IMR-90 (cell line): ENCODE results near the gene SPPL2B. TPM values are rescaled to one million over a fixed set of nuclear protein-coding genes. Genes with fewer than 3 reads are reported as not detected.

Experiments used
- ATAC-seq: fragments of 200-7000 bp; cut with Tn5 transposase; 2 replicates; pipeline ENCODE4 v1.9.1; 2020; ENCODE audit warnings: low read depth, mild to moderate bottlenecking, moderate library complexity
- BruUV-seq: library from RNA; stranded (reverse); fragments of 400-500 nt; replicated peaks from 2 replicates; lab custom pipeline; 2021; lab: Mats Ljungman, UMichigan
- CTCF ChIA-PET: fragments of 300-600 bp; formaldehyde crosslinking; extraction: SDS; loops from one replicate; lab custom pipeline; 2021; ENCODE audit warnings: antibody characterized with exemption; lab: Yijun Ruan, JAX
- POLR2A ChIA-PET: fragments of 300-600 bp; sonication (Branson Sonifier 250); formaldehyde crosslinking; loops from one replicate; lab custom pipeline; 2022; ENCODE audit warnings: antibody characterized with exemption; ENCODE audit not compliant: unreplicated experiment; lab: Charles Lee
- DNase-seq: peaks from one replicate; pipeline ENCODE4 v3.0.0; 2013
- H2AFZ ChIP-seq: replicated peaks from 2 replicates; pipeline ENCODE3; 2013; ENCODE audit warnings: low read length, mild to moderate bottlenecking; ENCODE audit not compliant: poor library complexity
- H2AK5ac ChIP-seq: 2 replicates; pipeline ENCODE4 v1.6.1; 2013; ENCODE audit warnings: low read depth, low read length, inconsistent platforms
- H2AK9ac ChIP-seq: replicated peaks from 2 replicates; pipeline ENCODE3; 2013; ENCODE audit warnings: mild to moderate bottlenecking, low read depth, low read length, moderate library complexity; ENCODE audit not compliant: poor library complexity
- H2BK120ac ChIP-seq: 2 replicates; pipeline ENCODE4 v1.6.1; 2013; ENCODE audit warnings: low read depth, low read length, inconsistent platforms
- H2BK15ac ChIP-seq: 3 replicates; pipeline ENCODE4 v1.6.1; 2013; ENCODE audit warnings: low read depth, low read length, inconsistent platforms
- H2BK20ac ChIP-seq: 2 replicates; pipeline ENCODE4 v1.6.1; 2013; ENCODE audit warnings: low read depth, mild to moderate bottlenecking, inconsistent platforms, low read length, moderate library complexity
- H2BK5ac ChIP-seq: 2 replicates; pipeline ENCODE4 v1.6.1; 2013; ENCODE audit warnings: mild to moderate bottlenecking, low read depth, low read length, inconsistent platforms; ENCODE audit not compliant: poor library complexity, severe bottlenecking
- H3K14ac ChIP-seq: replicated peaks from 2 replicates; pipeline ENCODE4 v1.6.1; 2013; ENCODE audit warnings: low read depth, low read length, inconsistent platforms
- H3K18ac ChIP-seq: 2 replicates; pipeline ENCODE4 v1.6.1; 2013; ENCODE audit warnings: low read depth, low read length, control low read depth
- H3K23ac ChIP-seq: 2 replicates; pipeline ENCODE4 v1.6.1; 2013; ENCODE audit warnings: low read depth, low read length, inconsistent platforms
- H3K27ac ChIP-seq: 2 replicates; pipeline ENCODE4 v1.5.1; 2013; ENCODE audit warnings: mild to moderate bottlenecking, control low read depth, low read length; ENCODE audit not compliant: insufficient read depth
- H3K27me3 ChIP-seq: 2 replicates; pipeline ENCODE4 v1.6.1; 2013; ENCODE audit warnings: low read length; ENCODE audit not compliant: control insufficient read depth, insufficient read depth
- H3K36me3 ChIP-seq: 2 replicates; pipeline ENCODE4 v1.6.1; 2013; ENCODE audit warnings: low read length, mixed read lengths; ENCODE audit not compliant: control insufficient read depth, insufficient read depth
- H3K4ac ChIP-seq: 2 replicates; pipeline ENCODE4 v1.6.1; 2013; ENCODE audit warnings: low read depth, low read length, inconsistent platforms
- H3K4me1 ChIP-seq: 2 replicates; pipeline ENCODE4 v1.6.1; 2013; ENCODE audit warnings: low read length, mixed read lengths; ENCODE audit not compliant: control insufficient read depth, insufficient read depth
- H3K4me2 ChIP-seq: 2 replicates; pipeline ENCODE4 v1.6.1; 2013; ENCODE audit warnings: low read depth, mild to moderate bottlenecking, control low read depth, low read length, moderate library complexity
- H3K4me3 ChIP-seq: 2 replicates; pipeline ENCODE4 v1.5.1; 2013; ENCODE audit warnings: low read depth, mild to moderate bottlenecking, control low read depth, low read length, moderate library complexity; ENCODE audit not compliant: insufficient read depth
- H3K56ac ChIP-seq: 2 replicates; pipeline ENCODE4 v1.6.1; 2013; ENCODE audit warnings: low read length, inconsistent platforms; ENCODE audit not compliant: insufficient read depth; ENCODE audit errors: extremely low read depth
- H3K79me1 ChIP-seq, 2 experiments: 2 replicates each; pipeline ENCODE4 v1.6.1; 2013; ENCODE audit warnings: low read length in 2 of 2, inconsistent platforms in 1 of 2, low read depth in 1 of 2
- H3K9ac ChIP-seq: 2 replicates; pipeline ENCODE4 v1.6.1; 2013; ENCODE audit warnings: low read depth, low read length, control low read depth
- H3K9me1 ChIP-seq: 2 replicates; pipeline ENCODE4 v1.6.1; 2013; ENCODE audit warnings: low read length, inconsistent platforms; ENCODE audit not compliant: insufficient read depth
- H3K9me3 ChIP-seq: 2 replicates; pipeline ENCODE4 v1.6.1; 2013; ENCODE audit warnings: low read length; ENCODE audit not compliant: control insufficient read depth, insufficient read depth
- H4K20me1 ChIP-seq: 2 replicates; pipeline ENCODE4 v1.6.1; 2013; ENCODE audit warnings: low read length, inconsistent platforms; ENCODE audit not compliant: insufficient read depth
- H4K5ac ChIP-seq: 2 replicates; pipeline ENCODE4 v1.6.1; 2013; ENCODE audit warnings: mild to moderate bottlenecking, low read depth, low read length, control low read depth
- H4K8ac ChIP-seq, 2 experiments: 2 replicates each; pipeline ENCODE4 v1.6.1; 2013; ENCODE audit warnings: low read depth in 2 of 2, low read length in 2 of 2, control low read depth in 1 of 2, inconsistent platforms in 1 of 2
- H4K91ac ChIP-seq: 2 replicates; pipeline ENCODE4 v1.6.1; 2013; ENCODE audit warnings: low read depth, low read length, inconsistent platforms; ENCODE audit not compliant: insufficient read depth
- CEBPB ChIP-seq: IDR thresholded peaks from 2 replicates; pipeline ENCODE4 v1.6.1; 2012; ENCODE audit warnings: low read depth, low read length, improper control_type of control experiment
- CHD1 ChIP-seq: IDR thresholded peaks from 2 replicates; pipeline ENCODE4 v1.6.1; 2012; ENCODE audit warnings: low read depth, low read length, improper control_type of control experiment
- CTCF ChIP-seq: conservative IDR thresholded peaks from 2 replicates; pipeline ENCODE4 v1.5.1; 2012; ENCODE audit warnings: mild to moderate bottlenecking, low read depth, low read length, improper control_type of control experiment
- MAZ ChIP-seq: IDR thresholded peaks from 2 replicates; pipeline ENCODE4 v1.6.1; 2012; ENCODE audit warnings: low read depth, mild to moderate bottlenecking, low read length, improper control_type of control experiment, moderate library complexity, borderline replicate concordance
- MXI1 ChIP-seq: IDR thresholded peaks from 2 replicates; pipeline ENCODE4 v1.6.1; 2012; ENCODE audit warnings: low read depth, mild to moderate bottlenecking, low read length, moderate library complexity, borderline replicate concordance
- NFE2L2 ChIP-seq: fragments of 150-350 bp; IDR thresholded peaks from 2 replicates; pipeline ENCODE4 v1.6.1; 2016; ENCODE audit warnings: low read depth, mild to moderate bottlenecking, low read length
- RAD21 ChIP-seq: IDR thresholded peaks from 2 replicates; pipeline ENCODE4 v1.6.1; 2012; ENCODE audit warnings: low read length, improper control_type of control experiment
- RCOR1 ChIP-seq: IDR thresholded peaks from 2 replicates; pipeline ENCODE4 v1.6.1; 2012; ENCODE audit warnings: mild to moderate bottlenecking, low read length, improper control_type of control experiment; ENCODE audit not compliant: insufficient replicate concordance
- RFX5 ChIP-seq: IDR thresholded peaks from 2 replicates; pipeline ENCODE4 v1.8.0; 2012; ENCODE audit warnings: low read depth, mild to moderate bottlenecking, low read length, moderate library complexity
- WGBS, 2 experiments: methylation state at CpG; one replicate each; pipeline versions ENCODE4 v1.1.5 to v1.1.7; 2013; ENCODE audit warnings: missing lambda C conversion rate in 2 of 2; ENCODE audit not compliant: insufficient read length in 1 of 2; ENCODE audit errors: extremely low coverage in 2 of 2; 5-methylcytosine and 5-hydroxymethylcytosine counted together
- dilution Hi-C: fragments of 300-500 bp; cut with HindIII; formaldehyde crosslinking; loops from one replicate; pipeline ENCODE4 v1.14.3; 2018; ENCODE audit warnings: low sequenced_read_pairs; ENCODE audit not compliant: unreplicated experiment
- in situ Hi-C: fragments of 300-500 bp; cut with MboI; formaldehyde crosslinking; loops from 3 replicates; pipeline ENCODE4 v1.14.3; 2019; ENCODE audit warnings: low sequenced_read_pairs, inconsistent platforms, mixed read lengths
- intact Hi-C: fragments of 100-400 bp; cut with micrococcal nuclease; formaldehyde crosslinking; loops from 2 replicates; pipeline ENCODE4 v1.10.0; 2022
- polyA plus RNA-seq, 3 experiments: library from polyadenylated mRNA; depleted of rRNA; stranded (reverse); fragments of >200 nt; gene quantifications; 2 replicates each; pipeline ENCODE4 v1.2.3, GENCODE V29; 2012; ENCODE audit warnings: low replicate concordance in 1 of 3
- total RNA-seq: library from RNA; depleted of rRNA; stranded (reverse); fragments of >200 nt; gene quantifications from 2 replicates; pipeline ENCODE4 v1.2.3, GENCODE V29; 2012

Gene SPPL2B
- total and polyA plus RNA-seq, 2 of the 4 experiments (the other 2 are of a cell fraction): 3.4 to 45.7 TPM

- Histone ChIP-seq H4K5ac (no peak overlapping the region), H2AFZ (no peak overlapping the region), H2AK5ac (no peak overlapping the region), H2BK5ac (peak overlapping the region; percentile 25), H4K20me1 (no peaks in the 10 kb centered on the region), H3K36me3 (no peaks in the 10 kb centered on the region), H2BK20ac (no peak overlapping the region), H3K27me3 (peaks cover 33% of the 10 kb centered on the region), H3K23ac (no peak overlapping the region), H3K4me2 (no peak overlapping the region), H2BK120ac (no peak overlapping the region), H3K27ac (no peak overlapping the region), H3K14ac (no peak overlapping the region), H3K79me1 (no peaks in the 10 kb centered on the region), H2AK9ac (no peak overlapping the region), H3K18ac (no peak overlapping the region), H3K9me3 (no peaks in the 10 kb centered on the region; the same call in 1 of the 2 replicates), H2BK15ac (no peak overlapping the region), H4K8ac (no peak overlapping the region), H3K56ac (no peak overlapping the region), H3K4me1 (no peaks in the 10 kb centered on the region), H3K9me1 (0 out of 2 replicates have a peak, but pooled peaks cover 2% of the 10 kb centered on the region), H3K9ac (no peak overlapping the region), H3K4me3 (no peak overlapping the region), H3K4ac (no peak overlapping the region), H4K91ac (no peak overlapping the region)
- in situ Hi-C loops: no loop called here
- DNase-seq: no peak
- ChIA-PET POLR2A (no interaction called here), CTCF (no interaction called here)
- dilution Hi-C loops: no loop called here
- BruUV-seq: no TSS peak
- no peak for ATAC-seq
- intact Hi-C loops: no loop called here
- 89 to 100% methylated on average over 4 to 10 of the region's 11 CpGs for WGBS, 2 experiments
- TF ChIP-seq RAD21: no peak
- no peak for TF ChIP-seq CHD1
- TF ChIP-seq MAZ: no peak
- TF ChIP-seq CTCF: no peak
- TF ChIP-seq RFX5: no peak
- no peak for TF ChIP-seq RCOR1
- TF ChIP-seq NFE2L2: no peak
- no peak for TF ChIP-seq CEBPB
- no peak for TF ChIP-seq MXI1
Observed at GRCh38 chr19:2362046-2362969, 33.8 kb downstream of the SPPL2B start.
